Skin of body (tissue), 2 donors: ENCODE results near the gene SH3GLB1. TPM values are rescaled to one million over a fixed set of nuclear protein-coding genes. Genes with fewer than 3 reads are reported as not detected.

ENCODE experiments used
- DNase-seq: peaks from one replicate; lab custom pipeline; 2025; lab: John Stamatoyannopoulos, UW
- total RNA-seq: library from RNA; depleted of rRNA; stranded (reverse); fragments of >200 nt; gene quantifications from one replicate; pipeline ENCODE4 v1.2.3, GENCODE V29; 2014

SH3GLB1 gene
- total RNA-seq, 1 donor from 2014 or later = 60.0 TPM

DNA sequence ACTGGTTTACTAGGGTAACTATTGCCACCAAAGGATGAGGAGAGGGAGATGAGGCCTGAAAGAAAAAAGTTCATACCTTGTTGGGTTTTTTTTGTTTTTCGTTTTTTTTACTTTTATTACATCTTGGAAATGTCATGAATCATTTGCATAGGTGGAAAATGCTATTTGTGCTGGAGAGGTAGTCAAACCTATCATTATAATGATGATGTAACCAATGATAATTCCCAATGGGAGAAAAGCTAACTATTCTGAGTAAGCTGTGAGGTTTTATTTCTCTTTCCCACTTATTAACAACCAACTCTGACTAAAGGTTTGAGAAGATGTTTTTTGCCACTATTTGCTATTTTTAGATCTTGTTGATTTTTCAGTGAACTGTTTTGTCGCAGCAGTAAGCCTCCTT, 29.0 kb downstream of the SH3GLB1 start:
- DNase-seq = no peak

DNA sequence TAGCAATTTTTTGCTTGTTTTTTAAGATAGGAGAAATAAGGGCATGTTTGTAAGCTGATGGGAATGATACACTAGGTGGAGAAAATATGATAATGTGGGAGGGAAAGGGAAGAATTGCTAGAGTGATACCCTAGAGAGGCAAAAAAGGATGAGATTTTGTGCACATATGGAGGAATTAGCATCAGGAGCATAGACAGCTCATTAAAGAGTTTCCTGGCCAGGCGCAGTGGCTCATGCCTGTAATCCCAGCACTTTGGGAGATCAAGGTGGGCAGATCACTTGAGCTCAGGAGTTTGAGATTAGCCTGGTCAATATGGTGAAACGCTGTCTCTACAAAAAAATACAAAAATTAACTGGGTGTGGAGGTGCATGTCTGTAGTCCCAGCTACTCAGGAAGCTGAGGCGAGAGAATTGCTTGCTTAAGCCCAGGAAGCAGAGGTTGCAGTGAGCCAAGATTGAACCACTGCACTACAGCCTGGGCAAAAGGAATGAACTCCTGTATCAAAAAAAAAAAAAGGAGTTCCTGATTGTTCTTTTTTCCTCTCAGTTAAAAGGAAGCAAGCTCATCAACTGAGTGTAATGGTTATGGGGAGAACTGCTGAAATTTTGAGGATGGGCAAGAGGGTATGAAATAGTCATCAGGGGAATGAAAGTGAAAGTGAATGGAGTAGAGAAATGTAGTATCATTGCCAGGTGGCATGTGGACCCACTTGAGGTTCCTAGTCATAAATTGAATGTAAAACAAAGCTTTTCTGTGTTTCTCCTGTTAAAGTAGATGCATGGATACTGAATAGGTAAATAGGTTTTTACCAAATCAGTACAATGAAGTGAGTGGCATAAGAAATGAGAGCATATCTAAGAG, 35.5 kb downstream of the SH3GLB1 start:
- DNase-seq = no peak

DNA sequence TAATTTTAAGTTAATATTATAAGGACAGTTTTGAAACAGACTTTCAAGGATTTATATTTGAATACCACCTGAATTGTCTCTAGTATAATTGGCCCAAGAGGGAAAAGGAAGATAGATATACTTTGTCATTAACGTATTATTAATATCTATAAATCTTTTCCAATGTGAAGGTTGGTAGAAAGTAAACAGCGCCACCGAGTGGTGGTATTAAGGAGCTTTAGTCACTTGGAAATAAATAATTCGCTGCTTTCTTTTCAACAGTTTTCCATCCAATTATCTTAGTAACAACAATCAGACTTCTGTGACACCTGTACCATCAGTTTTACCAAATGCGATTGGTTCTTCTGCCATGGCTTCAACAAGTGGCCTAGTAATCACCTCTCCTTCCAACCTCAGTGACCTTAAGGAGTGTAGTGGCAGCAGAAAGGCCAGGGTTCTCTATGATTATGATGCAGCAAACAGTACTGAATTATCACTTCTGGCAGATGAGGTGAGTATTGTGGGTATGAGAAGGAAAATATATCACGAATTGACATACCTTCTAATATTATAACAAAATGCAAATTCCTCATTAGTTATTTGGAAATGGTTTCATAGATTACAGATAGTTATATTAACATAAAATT, 37.7 kb downstream of the SH3GLB1 start:
- DNase-seq = no peak

GRCh38 chr1:86747304-86747703, 42.9 kb downstream of the SH3GLB1 start:
- DNase-seq = no peak

DNA sequence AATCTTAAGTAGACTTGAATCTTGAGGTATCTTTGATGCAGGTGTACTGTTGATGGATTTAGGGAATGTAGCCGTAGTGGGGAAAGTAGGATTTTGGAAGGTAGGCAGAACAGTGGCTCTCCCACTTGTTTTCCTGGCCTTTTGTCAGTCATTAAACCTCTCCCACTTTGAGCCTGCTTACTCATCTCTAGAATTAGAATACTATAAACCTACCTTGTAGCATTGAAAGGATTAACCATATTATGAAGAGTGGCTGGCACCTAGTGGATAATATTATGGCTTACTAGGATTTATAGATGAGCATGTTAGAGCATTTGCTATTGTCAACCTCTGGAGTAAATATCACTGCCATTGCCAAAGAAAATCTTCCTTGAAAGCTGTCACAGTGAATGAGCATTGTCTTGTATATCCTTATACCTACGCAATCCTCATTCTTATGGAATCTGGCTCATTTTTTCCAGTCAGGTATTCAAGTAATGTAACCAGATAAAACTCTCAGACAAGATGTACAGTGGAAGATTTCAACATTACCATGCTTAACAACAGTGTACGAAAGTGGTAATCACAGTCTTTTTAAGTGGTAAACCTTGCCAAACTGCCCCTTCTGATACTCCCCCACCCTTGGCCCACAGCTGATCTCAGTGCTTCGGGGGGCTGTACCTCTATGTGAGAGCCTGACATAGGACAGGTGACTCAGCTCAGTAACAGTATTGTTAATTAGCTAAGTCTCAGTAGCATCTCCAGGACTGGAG, 44.4 kb downstream of the SH3GLB1 start:
- no peak for DNase-seq

DNA sequence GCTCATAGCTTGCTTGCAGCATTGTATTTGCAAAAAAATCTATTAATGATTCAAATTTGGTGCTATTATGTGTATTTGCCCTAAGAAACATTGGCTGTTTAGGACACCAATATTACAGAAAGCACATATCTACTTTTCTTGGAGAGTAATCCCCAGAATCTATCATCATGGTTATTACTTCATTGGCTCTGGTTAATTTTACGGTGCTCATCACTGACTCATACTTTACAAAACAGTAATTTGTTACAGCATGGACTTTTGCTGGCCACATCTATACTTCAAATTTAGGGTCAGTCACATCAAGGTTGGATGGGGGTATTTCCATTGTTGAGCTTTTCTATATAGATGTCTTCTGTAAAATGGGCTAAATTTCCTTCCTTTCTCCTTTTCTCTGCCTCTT, 45.7 kb downstream of the SH3GLB1 start:
- no peak for DNase-seq

- no peak for DNase-seq
Measured at GRCh38 chr1:86750530-86750929, 46.2 kb downstream of the SH3GLB1 start.

- DNase-seq = no peak
Measured at GRCh38 chr1:86751923-86752322, 47.5 kb downstream of the SH3GLB1 start.

DNA sequence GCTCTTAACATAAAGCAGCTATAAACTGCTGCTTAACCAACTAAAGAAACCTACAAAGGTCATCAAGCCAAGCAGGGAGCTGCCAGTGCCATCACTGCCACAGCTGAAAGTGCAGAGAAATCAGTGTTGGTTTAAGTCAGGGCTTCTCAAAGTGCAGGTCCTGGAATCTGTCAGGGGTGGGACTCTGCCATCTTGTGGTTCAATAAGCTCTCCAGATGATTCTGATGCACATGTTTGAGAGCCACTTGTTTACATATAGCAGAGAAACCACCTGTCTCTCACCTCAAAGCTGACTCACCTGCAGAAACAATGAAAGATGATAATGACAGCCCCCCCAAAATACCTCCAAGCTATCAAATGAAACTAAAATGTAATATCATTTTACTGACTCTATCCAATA, 49.3 kb downstream of the SH3GLB1 start:
- no peak for DNase-seq

GRCh38 chr1:86754265-86754974, 50.0 kb downstream of the SH3GLB1 start:
- DNase-seq = no peak

DNA sequence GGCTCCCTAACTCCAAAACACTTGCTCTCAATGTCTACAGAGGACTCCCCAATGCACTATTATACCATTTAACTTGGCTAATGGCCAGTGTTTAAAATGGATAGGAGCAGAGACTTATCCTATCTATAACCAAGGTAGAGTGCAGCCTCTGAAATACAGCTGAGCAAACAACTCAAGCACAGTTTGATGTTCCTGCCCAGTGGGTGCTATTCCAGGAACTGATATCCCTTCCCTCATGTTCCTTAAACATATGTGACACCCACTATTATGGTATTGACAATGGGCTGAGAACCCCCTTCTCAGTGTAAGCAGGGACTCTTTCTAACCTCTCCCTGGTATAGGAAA, 51.7 kb downstream of the SH3GLB1 start:
- no peak for DNase-seq

DNA sequence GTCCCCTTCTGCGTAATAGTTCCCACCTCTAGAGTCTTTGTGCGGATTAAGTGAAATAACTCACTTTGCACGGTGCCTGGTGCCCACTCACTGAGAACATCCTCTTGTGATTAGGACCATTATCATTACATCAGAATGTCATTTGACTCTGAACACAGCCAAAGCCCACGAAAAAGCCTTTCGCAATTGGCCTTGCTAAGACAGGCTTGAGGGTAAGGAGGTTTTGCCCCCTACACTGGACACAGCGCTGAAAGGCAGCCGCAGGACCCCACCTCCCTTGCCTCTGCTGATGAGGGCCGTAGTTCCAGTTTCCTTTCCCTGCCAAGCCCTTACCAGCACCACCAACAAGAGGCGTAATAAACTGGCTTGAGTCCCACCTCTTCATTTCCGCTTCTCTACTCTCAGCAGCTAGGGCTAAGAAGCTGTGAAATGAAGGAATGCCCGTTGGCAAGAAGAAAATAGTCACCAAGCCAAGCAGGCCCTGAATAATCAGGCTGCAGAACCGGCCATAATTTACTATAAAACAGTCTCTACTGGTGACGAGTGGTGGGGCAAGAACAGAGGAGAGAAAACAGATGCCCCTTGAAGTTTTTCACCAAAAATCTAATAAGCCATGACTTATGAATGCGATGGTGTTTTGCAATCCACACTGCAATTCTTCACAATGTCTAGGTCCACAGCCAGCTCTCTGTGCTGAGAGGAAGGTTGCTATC, 53.1 kb downstream of the SH3GLB1 start:
- no peak for DNase-seq

DNA sequence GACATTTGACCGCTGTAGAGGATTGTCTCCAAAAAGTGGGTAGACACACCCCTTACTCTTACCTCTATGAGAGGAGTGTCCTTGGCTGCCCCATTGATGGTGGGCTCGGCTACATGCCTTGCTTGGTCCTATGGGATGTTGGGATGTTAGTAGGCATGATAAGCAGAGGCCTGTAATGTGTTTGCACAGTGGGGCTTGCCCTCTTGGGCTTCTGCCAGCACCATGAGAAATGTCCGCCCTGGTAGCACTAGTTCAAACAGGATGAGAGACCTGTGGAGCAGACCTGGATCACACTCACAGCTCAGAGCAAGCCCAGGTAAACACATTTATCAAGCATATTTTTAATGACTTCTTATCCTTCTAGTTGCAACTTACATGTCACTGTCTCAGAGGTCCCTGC, 54.2 kb downstream of the SH3GLB1 start:
- no peak for DNase-seq

GRCh38 chr1:86760199-86760598, 55.8 kb downstream of the SH3GLB1 start:
- DNase-seq = no peak

DNA sequence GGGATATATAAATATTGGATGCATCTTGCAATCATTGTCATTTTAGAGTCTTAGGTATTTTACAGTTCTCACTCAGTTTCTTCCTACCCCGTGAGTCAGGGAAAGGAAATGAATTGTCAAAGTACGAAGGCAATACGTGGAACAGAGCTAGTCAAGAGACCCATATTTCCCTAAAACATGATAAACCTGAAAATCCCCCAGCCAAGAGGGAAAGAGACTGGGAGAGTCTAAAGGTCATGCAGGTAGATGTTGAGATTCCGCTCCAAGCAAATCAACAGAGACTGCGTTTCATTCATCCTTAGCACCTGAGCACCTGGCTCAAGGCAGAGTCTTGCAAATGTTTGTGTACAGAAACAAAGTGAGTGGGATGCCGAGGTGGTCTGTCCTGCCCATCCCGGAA, 58.0 kb downstream of the SH3GLB1 start:
- DNase-seq = no peak

DNA sequence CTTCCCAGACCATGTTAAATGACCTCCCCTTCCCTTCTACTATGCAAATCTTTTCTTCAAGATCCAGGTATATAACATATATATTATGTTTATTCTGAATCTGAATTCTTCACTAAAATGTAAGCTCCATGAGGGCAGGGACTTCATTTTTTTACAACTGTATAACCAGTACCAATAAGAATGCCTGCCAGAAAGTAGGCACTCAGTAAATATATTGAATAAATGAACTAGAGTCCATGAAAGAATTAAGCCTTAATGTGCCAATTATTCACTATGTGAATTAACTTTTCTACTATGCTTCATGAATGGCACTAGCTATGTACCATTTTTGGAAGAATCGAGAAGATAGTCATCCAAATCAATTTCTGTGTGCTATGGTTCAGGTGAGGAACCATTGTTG, 60.1 kb downstream of the SH3GLB1 start:
- DNase-seq = no peak

DNA sequence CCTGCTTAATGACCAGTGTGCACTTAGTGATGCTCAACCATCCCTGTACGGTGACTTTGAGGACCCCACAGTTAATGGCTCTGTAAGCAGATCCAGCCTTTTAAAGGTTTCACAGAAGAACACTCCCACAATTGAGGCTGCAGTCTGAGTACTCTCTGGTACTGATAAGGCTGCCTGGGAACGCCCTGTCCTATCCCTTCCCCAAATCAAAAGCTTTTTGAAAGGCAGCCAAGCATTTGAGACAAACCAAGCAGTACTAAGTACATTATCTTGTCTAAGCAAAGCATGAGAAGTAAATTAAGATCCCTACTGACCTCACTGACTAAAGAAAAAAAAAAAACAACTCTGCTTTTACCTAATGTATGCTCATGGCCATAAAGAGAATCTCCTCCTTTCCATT, 60.7 kb downstream of the SH3GLB1 start:
- DNase-seq = no peak

GRCh38 chr1:86765674-86766073, 61.3 kb downstream of the SH3GLB1 start:
- no peak for DNase-seq

DNA sequence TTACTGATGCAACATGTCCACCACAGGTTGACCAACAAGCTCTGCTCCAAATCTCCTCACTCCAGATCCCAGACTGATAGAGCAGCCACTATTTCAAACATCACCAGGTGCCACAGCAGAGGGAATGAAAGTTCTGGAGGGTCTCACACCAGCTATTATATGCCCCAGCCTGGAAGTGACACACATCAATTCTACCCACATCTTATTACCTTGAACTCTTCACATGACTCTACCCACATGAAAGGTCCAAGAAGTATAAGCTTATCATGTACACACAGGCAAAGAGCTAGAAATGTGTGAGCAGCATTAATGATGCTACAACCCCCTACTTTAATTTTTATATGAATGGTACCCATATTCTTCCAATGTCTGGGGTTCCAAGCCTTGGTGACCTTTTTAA, 64.2 kb downstream of the SH3GLB1 start:
- no peak for DNase-seq

DNA sequence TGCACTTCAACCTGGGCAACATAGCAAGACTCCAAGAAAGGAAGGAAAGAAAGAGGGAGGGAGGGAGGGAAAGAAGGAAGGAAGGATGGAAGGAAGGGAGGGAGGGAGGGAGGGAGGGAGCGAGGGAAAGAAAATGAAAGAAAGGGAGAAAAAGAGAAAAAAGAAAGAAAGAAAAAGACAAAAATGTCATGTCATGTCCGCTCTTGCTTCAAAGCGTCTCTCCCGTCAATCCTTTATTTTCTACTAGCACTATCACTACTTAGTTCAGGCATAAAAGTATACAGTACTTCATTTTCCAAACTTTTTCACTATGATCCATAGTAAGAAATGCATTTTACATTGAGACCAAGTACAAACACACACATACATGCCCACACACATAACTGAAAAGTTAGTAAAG, 64.7 kb downstream of the SH3GLB1 start:
- no peak for DNase-seq
